Spleen (tissue), 11 donors: ENCODE results near the gene PCK2. TPM values are rescaled to one million over a fixed set of nuclear protein-coding genes. Genes with fewer than 3 reads are reported as not detected.

Experiments used
- DNase-seq: peaks from one replicate; pipeline ENCODE4 v3.0.0-alpha.2; 2020
- H3K27ac ChIP-seq, 8 donors: fragments of 200-600 bp; sonication (generic) in 7 of 8; 1 replicate in 4 of 8; 2 replicates in 4 of 8; pipeline versions ENCODE4 v1.5.0 to v1.8.0; 2016 to 2021; ENCODE audit warnings: inconsistent platforms in 4 of 8, mild to moderate bottlenecking in 4 of 8, moderate library complexity in 1 of 8
- H3K27me3 ChIP-seq, 7 donors: fragments of 200-600 bp; sonication (generic) in 6 of 7; replicated peaks in 1 of 7; 1 replicate in 4 of 7; 2 replicates in 3 of 7; pipeline versions ENCODE4 v1.5.0 to v1.8.0; 2016 to 2021; ENCODE audit warnings: inconsistent platforms in 3 of 7, mild to moderate bottlenecking in 1 of 7
- H3K36me3 ChIP-seq, 6 donors: fragments of 200-600 bp; sonication (generic) in 5 of 6; 1 replicate in 4 of 6; 2 replicates in 2 of 6; pipeline versions ENCODE4 v1.5.0 to v1.8.0; 2016 to 2021; ENCODE audit warnings: inconsistent platforms in 2 of 6
- H3K4me1 ChIP-seq, 6 donors: fragments of 200-600 bp; sonication (generic) in 5 of 6; 1 replicate in 3 of 6; 2 replicates in 3 of 6; pipeline versions ENCODE4 v1.5.0 to v1.8.0; 2016 to 2021; ENCODE audit warnings: inconsistent platforms in 3 of 6
- H3K4me3 ChIP-seq, 8 donors: fragments of 200-600 bp; sonication (generic) in 7 of 8; 1 replicate in 4 of 8; 2 replicates in 4 of 8; pipeline versions ENCODE4 v1.5.0 to v1.8.0; 2016 to 2021; ENCODE audit warnings: inconsistent platforms in 4 of 8, mild to moderate bottlenecking in 4 of 8, moderate library complexity in 2 of 8
- H3K9me3 ChIP-seq, 8 donors: fragments of 200-600 bp; sonication (generic) in 7 of 8; 1 replicate in 4 of 8; 2 replicates in 4 of 8; pipeline versions ENCODE4 v1.5.0 to v1.8.0; 2016 to 2021; ENCODE audit warnings: inconsistent platforms in 4 of 8
- CTCF ChIP-seq, 11 experiments: fragments of 200-600 bp in 7 of 11; fragments of 450-650 bp in 4 of 11; sonication (generic) in 4 of 11; IDR thresholded peaks in 8 of 11; conservative IDR thresholded peaks in 3 of 11; 1 replicate in 7 of 11; 2 replicates in 4 of 11; pipeline versions ENCODE4 v1.4.0 to v1.8.0; 2016 to 2021; ENCODE audit warnings: antibody characterized with exemption in 11 of 11, inconsistent platforms in 4 of 11, mild to moderate bottlenecking in 1 of 11
- POLR2A ChIP-seq, 3 donors: fragments of 450-650 bp; IDR thresholded peaks; one replicate each; pipeline ENCODE4 v1.5.1; 2017; ENCODE audit warnings: antibody characterized with exemption in 3 of 3, mild to moderate bottlenecking in 1 of 3
- POLR2AphosphoS5 ChIP-seq, 3 donors: sonication (generic); formaldehyde crosslinking; IDR thresholded peaks; one replicate each; pipeline ENCODE4 v1.5.1; 2017; ENCODE audit warnings: antibody characterized with exemption in 3 of 3
- WGBS, 5 donors: extraction: QIAGEN DNeasy Blood & Tissue Kit in 3 of 5; methylation state at CpG; one replicate each; pipeline versions ENCODE4 v1.1.5 to v1.1.7; 2013 to 2018; 5-methylcytosine and 5-hydroxymethylcytosine counted together
- intact Hi-C: fragments of 100-400 bp; cut with DNase I; formaldehyde crosslinking; loops from one replicate; pipeline ENCODE4 v1.15.0; 2023; ENCODE audit warnings: low total_unique reads
- polyA plus RNA-seq, 3 donors: library from polyadenylated mRNA; stranded (reverse); fragments of 200-250 nt; gene quantifications; one replicate each; pipeline ENCODE4 v1.2.1, GENCODE V29; 2013
- total RNA-seq, 7 donors: library from RNA; depleted of rRNA in 3 of 7; stranded (reverse); fragments of >200 nt in 3 of 7; fragmentation: NEBNext Ultra II Directional in 4 of 7; extraction: Animal tissue kit (Norgen Biotek cat#: 25700) in 4 of 7; gene quantifications; one replicate each; pipeline versions ENCODE4 v1.1.0 to v1.2.1, GENCODE V29; 2016 to 2021
- donor health status: healthy with polysubstance abuse.
- donor health status: DM: no; HTN: no; CAD: no; lungs with moderate emphysema.
- donor health status: DM: no; HTN: no; CAD: no.
- donor health status: Bipolar disorder and iron deficiency.
- donor health status: healthy.
- donor health status: DM: no; HTN: no; CAD: no.
- donor health status: DM: yes; HTN: yes; CAD: no.

PCK2 gene
- total and polyA plus RNA-seq, 10 donors = 25.3 to 52.3 (median 33.8) TPM

GRCh38 chr14:24126939-24127338, 32.8 kb downstream of the PCK2 start:
- TF ChIP-seq POLR2AphosphoS5 (IDR thresholded peaks at IDR 0.05) (no peak), CTCF (IDR thresholded peaks at IDR 0.05 in 8 of 11, conservative IDR thresholded peaks at IDR 0.05 in 3 of 11) (no peak), POLR2A (IDR thresholded peaks at IDR 0.05) (no peak)
- intact Hi-C loops = no loop called here

GRCh38 chr14:24127673-24128072, 33.6 kb downstream of the PCK2 start:
- WGBS, 5 donors = 76 to 86% (median 81%) methylated on average over 2 of the region's 2 CpGs
- H3K4me3 ChIP-seq = no peak overlapping the region
- H3K9me3 ChIP-seq = no peaks in the 10 kb centered on the region
- H3K36me3 ChIP-seq = peaks cover 0 to 29% (median 16%) of the 10 kb centered on the region in 6 donors
- DNase-seq = no peak
- H3K27ac ChIP-seq = peak overlapping the region in 1 of 8 donors; percentile 10
- peaks cover 6 to 64% (median 42%) of the 10 kb centered on the region in 6 donors for H3K4me1 ChIP-seq
- intact Hi-C loops = no loop called here
- no peaks in the 10 kb centered on the region for H3K27me3 ChIP-seq
- TF ChIP-seq POLR2AphosphoS5 (IDR thresholded peaks at IDR 0.05) = no peak
- TF ChIP-seq CTCF (IDR thresholded peaks at IDR 0.05 in 8 of 11, conservative IDR thresholded peaks at IDR 0.05 in 3 of 11) = no peak
- no peak for TF ChIP-seq POLR2A (IDR thresholded peaks at IDR 0.05)

More at GRCh38 chr14:24126939-24127338, 32.8 kb downstream of the PCK2 start:
- Histone ChIP-seq H3K4me3 (no peak overlapping the region), H3K4me1 (peaks cover 0 to 63% (median 35%) of the 10 kb centered on the region in 6 donors), H3K9me3 (no peaks in the 10 kb centered on the region), H3K27ac (no peak overlapping the region), H3K36me3 (peaks cover 0 to 34% (median 24%) of the 10 kb centered on the region in 6 donors), H3K27me3 (no peaks in the 10 kb centered on the region)
- DNase-seq = no peak

GRCh38 chr14:24129410-24129998, 35.4 kb downstream of the PCK2 start:
- intact Hi-C loops = no loop called here
- peaks cover 0 to 11% (median under 1%) of the 10 kb centered on the region in 6 donors for H3K36me3 ChIP-seq
- WGBS, 5 donors = 90 to 97% (median 95%) methylated on average over 8 of the region's 8 CpGs
- H3K27ac ChIP-seq = peak overlapping the region in 2 of 8 donors; percentile 86 to 92
- peaks cover 6 to 58% (median 33%) of the 10 kb centered on the region in 6 donors for H3K4me1 ChIP-seq
- TF ChIP-seq POLR2AphosphoS5 (IDR thresholded peaks at IDR 0.05) = no peak
- TF ChIP-seq CTCF (IDR thresholded peaks at IDR 0.05 in 8 of 11, conservative IDR thresholded peaks at IDR 0.05 in 3 of 11) = no peak
- H3K27me3 ChIP-seq = no peaks in the 10 kb centered on the region
- no peaks in the 10 kb centered on the region for H3K9me3 ChIP-seq
- DNase-seq = no peak
- no peak overlapping the region for H3K4me3 ChIP-seq

- H3K9me3 ChIP-seq = no peaks in the 10 kb centered on the region
- peak within 1 kb of the TSS; percentile 60 to 92 (median 80) for H3K27ac ChIP-seq
- 75 to 87% (median 78%) methylated on average over 5 of the region's 5 CpGs for WGBS, 5 donors
- peaks cover 8 to 65% (median 37%) of the 10 kb centered on the region in 6 donors for H3K4me1 ChIP-seq
- no peak for TF ChIP-seq POLR2A (IDR thresholded peaks at IDR 0.05)
- no peak for TF ChIP-seq POLR2AphosphoS5 (IDR thresholded peaks at IDR 0.05)
- TF ChIP-seq CTCF (IDR thresholded peaks at IDR 0.05 in 8 of 11, conservative IDR thresholded peaks at IDR 0.05 in 3 of 11) = no peak
- peaks cover 0 to 5% (median 0%) of the 10 kb centered on the region in 6 donors for H3K36me3 ChIP-seq
- DNase-seq = no peak
- intact Hi-C loops = no loop called here
- H3K27me3 ChIP-seq = no peaks in the 10 kb centered on the region
- peak within 1 kb of the TSS in 2 of 8 donors; percentile 0 to 34 for H3K4me3 ChIP-seq
Observed at GRCh38 chr14:24130380-24130716, 36.2 kb downstream of the PCK2 start, which contains the start of gene FITM1. Gene FITM1 (plus strand): TSS chr14:24130659. CDS start chr14:24131564, 905 bp downstream.
